SK-N-SH treated with all-trans-retinoic acid at 6 μM for 48 hours (cell line): ENCODE measurements around the gene OOSP2.

ENCODE experiments used
- ARNTL ChIP-seq: fragments of 450-650 bp; formaldehyde crosslinking; IDR thresholded peaks from 2 replicates; pipeline ENCODE4 v1.5.0; 2020; ENCODE audit warnings: low read depth, mild to moderate bottlenecking, moderate library complexity, borderline replicate concordance
- ZNF565 ChIP-seq: fragments of 450-650 bp; formaldehyde crosslinking; conservative IDR thresholded peaks from 2 replicates; pipeline ENCODE4 v1.5.0; 2020; ENCODE audit warnings: low read depth, mild to moderate bottlenecking, moderate library complexity

DNA sequence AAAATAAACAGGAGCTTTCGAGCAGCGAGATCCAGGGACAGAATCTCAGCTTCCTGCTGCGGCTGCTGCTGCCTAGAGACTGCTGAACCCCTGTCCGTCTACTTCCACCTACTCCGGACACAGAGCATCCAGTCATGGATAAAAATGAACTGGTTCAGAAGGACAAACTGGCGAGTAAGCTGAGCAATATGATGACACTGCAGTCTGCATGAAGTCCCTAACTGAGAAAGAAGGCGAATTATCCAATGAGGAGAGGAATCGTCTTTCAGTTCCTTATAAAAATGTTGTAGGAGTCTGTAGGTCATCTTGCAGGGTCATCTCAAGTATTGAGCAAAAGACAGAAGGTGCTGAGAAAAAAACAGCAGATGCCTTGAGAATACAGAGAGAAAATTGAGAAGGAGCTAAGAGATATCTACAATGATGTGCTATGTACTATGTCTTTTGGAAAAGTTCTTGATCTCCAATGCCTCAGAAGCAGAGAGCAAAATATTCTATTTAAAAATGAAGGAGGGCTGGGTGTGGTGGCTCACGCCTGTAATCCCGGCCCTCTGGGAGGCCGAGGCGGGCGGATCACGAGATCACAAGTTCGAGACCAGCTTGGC, 37.1 kb downstream of the OOSP2 start:
- TF ChIP-seq ZNF565 (CRISPR knock-in tag) (no peak), ARNTL (CRISPR knock-in tag) (no peak)
